Endometrial microvascular endothelial cells (primary cell): ENCODE data around the gene FMN2. TPM values are rescaled to one million over a fixed set of nuclear protein-coding genes. Genes with fewer than 3 reads are reported as not detected.
"Not testable (repeated sequence)": the region's sequence is repeated elsewhere in the genome, so short reads cannot be mapped to it uniquely, and the experiment has no call there.

ENCODE experiments used
- in situ Hi-C: cut with HindIII; loops from 2 replicates; pipeline ENCODE4 v1.10.0; 2017; ENCODE audit warnings: low sequenced_read_pairs, low pct_unique_long_range_greater_than_20kb; ENCODE audit errors: inconsistent ontology term
- total RNA-seq: library from RNA; depleted of rRNA; stranded (reverse); fragments of >200 nt; gene quantifications from one replicate; pipeline ENCODE4 v1.2.3, GENCODE V29; 2015; ENCODE audit errors: inconsistent ontology term

The FMN2 gene
- total RNA-seq, 1 donor from 2014 or later: 0.93 TPM

GRCh38 chr1:240178366-240178765 lies 86.7 kb downstream of the FMN2 start:
- in situ Hi-C loops: no loop called here

- in situ Hi-C loops: not testable (repeated sequence)
These were observed 93.0 kb downstream of the FMN2 start for GRCh38 chr1:240184682-240185081.

- in situ Hi-C loops: no loop called here
These were observed 96.5 kb downstream of the FMN2 start for GRCh38 chr1:240188139-240188538.

GRCh38 chr1:240189386-240189989 lies 97.8 kb downstream of the FMN2 start:
- in situ Hi-C loops: no loop called here

DNA sequence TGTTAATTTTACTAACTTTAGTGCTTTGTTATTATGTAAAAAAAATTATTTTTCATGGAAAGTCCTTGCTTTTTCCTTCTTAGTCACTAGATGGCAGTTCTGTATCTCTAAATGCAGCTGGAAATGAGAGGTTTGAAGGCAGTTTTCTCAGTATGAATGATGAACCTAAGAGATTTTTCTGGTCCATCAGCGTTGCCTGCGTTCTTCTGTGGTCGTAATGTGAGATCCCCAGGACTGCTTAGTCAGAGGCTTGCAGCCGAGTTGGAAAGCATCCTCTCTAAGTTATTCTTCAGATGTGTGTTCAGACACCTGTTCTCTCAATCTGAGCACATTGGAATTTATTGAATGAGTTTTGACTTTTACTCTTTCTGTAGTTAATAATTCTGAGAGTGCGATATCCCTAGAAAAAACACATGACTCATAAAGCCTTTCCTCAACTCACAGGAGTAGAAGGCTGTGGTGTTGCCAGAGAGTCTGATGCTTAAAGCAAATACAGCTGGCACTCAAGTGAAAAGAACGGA lies 99.3 kb downstream of the FMN2 start:
- in situ Hi-C loops: no loop called here

DNA sequence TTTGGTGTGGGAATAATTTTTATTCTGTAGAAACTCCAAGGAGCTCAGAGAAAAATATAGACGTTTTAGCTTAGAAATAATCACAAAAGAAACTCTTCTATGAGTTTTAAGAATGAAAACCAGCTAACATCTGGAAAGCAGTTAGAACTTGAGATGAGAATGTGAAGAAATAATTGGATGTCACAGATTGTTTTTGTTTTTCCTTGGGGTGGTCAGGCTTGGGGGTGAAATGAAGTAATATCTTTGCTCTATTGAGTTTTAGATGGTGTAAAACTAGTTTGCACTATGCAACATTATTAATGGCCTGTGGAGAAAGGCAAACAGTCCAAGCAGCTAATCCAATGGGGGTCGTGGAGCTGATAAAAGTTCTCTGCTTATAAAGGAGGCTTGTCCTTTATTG lies 101.2 kb downstream of the FMN2 start:
- in situ Hi-C loops: no loop called here

GRCh38 chr1:240193679-240194078 lies 102.0 kb downstream of the FMN2 start:
- in situ Hi-C loops: no loop called here

- in situ Hi-C loops: no loop called here
These were observed 102.4 kb downstream of the FMN2 start for GRCh38 chr1:240194120-240194519.

GRCh38 chr1:240198376-240198775 lies 106.7 kb downstream of the FMN2 start:
- in situ Hi-C loops: no loop called here

GRCh38 chr1:240199758-240200645 lies 108.3 kb downstream of the FMN2 start:
- in situ Hi-C loops: no loop called here

- in situ Hi-C loops: no loop called here
These were observed 110.2 kb downstream of the FMN2 start for GRCh38 chr1:240201931-240202330.

GRCh38 chr1:240207073-240207709 lies 115.5 kb downstream of the FMN2 start:
- in situ Hi-C loops: no loop called here

DNA sequence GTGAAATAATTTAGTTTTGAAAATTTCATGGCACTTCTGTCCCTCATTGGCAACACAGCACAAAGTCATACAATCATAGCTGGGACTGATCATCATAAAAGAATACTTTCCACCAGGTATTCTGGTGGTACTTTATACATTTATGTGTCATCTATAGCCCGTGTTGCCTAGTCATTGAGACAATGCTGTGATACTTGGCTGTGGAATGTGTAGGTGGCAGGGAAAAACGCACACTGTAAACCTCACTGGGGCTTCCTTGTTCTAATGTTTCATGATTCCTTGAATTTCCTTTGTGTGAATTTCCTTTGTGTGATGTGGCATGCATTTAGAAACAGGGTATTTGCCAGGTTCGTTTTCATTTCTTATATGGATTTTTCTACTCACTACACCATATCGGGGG lies 118.3 kb downstream of the FMN2 start:
- in situ Hi-C loops: no loop called here

- in situ Hi-C loops: no loop called here
These were observed 120.9 kb downstream of the FMN2 start for GRCh38 chr1:240212556-240212955.

DNA sequence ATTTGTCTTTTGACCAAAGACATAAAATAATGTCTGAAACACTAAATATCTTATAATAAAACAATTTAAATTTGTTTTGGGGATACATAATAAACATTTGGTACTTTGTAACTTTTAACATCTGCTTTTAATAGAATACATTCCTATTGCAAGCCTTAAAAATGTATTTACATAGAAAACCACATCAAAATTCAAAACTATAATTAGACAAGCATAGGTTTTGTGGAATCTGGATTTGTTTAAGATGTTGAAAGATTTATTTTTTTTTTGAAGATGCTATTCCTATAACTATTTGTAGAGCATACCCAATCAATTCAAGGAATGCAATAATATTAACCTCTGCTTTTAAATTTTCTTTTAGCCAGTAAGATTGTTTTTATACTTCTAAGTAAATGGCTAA lies 125.7 kb downstream of the FMN2 start:
- in situ Hi-C loops: no loop called here

DNA sequence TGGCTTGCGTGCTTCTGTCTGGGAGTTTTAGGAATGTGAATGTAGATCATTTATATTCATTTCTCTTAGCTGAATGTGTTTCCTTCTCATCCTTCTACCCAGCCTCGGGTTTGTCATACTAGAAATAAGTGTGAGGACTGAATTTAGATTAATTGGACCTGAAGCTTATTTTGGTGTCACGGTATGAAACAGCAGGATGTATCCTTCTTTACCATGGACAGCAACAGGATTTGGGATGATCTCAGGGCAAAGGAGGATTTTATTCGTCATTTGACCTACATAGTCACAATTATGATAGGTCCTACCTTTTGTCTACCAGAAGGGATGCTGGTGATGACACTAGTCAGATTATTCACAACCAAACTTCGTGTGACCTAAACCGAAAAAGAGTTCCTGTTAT lies 127.4 kb downstream of the FMN2 start:
- in situ Hi-C loops: no loop called here

GRCh38 chr1:240226102-240226501 lies 134.4 kb downstream of the FMN2 start:
- in situ Hi-C loops: no loop called here

DNA sequence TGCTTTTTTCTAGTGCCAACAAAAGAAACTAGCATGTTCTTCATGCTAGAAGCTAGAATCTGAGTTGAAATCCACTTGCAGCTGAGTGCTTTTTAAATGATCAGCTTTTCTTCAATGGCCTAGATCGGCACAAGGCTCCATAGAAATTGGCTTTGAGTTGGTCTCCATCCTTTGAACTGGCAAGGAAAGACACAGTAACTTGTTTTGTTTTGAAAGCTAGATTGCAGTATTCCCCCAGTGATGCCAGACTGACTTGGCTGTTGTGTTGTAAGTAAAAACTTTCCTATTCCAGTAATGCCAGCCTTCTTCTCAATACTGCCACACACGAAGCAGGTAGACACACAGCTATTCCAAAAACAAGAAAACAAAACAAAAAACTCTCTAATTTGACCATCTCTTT lies 139.1 kb downstream of the FMN2 start:
- in situ Hi-C loops: no loop called here

DNA sequence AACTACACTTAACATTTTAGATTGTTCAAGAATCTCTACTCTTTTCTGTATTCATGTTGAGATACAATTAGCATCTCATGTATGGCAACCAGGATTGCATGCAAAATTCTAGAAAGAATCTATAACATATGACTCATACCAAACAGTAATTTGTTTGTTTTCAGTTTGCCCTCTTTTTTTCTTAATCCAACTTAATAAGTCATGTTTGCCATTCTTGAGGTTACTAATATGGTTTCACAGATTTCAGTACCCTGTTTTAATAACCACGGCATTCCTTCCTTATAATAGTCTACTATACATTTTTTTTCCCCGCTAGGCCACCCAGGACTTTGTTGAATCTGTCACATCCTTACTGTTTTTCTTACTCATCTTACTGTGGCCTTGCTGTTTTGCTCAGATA lies 140.8 kb downstream of the FMN2 start:
- in situ Hi-C loops: no loop called here
